ENCODE measurements around the gene SFT2D3.

Gene SFT2D3

GRCh38 chr2:127669056-127669455 is 32.2 kb upstream of the SFT2D3 start:
- Histone ChIP-seq H3K4me3 (ENCODE audit: low read depth, low read length) (no peak overlapping the region), H3K9ac (ENCODE audit: low read depth, low read length) (no peak overlapping the region), H3K27me3 (ENCODE audit: control insufficient read depth, insufficient read depth, low read length) (peaks cover 45% of the 10 kb centered on the region), H3K36me3 (ENCODE audit: control insufficient read depth, insufficient read depth, low read length) (no peaks in the 10 kb centered on the region), H3K9me3 (ENCODE audit: control insufficient read depth, insufficient read depth, low read length) (no peaks in the 10 kb centered on the region), H3K27ac (ENCODE audit: low read depth, low read length) (no peak overlapping the region), H3K4me1 (ENCODE audit: control insufficient read depth, insufficient read depth, low read length) (no peaks in the 10 kb centered on the region)

- Histone ChIP-seq H3K4me3 (ENCODE audit: low read depth, low read length) (no peak overlapping the region), H3K9ac (ENCODE audit: low read depth, low read length) (no peak overlapping the region), H3K4me1 (ENCODE audit: control insufficient read depth, insufficient read depth, low read length) (peaks cover 4% of the 10 kb centered on the region; the same call in 1 of the 2 replicates), H3K27me3 (ENCODE audit: control insufficient read depth, insufficient read depth, low read length) (peaks cover 41% of the 10 kb centered on the region), H3K36me3 (ENCODE audit: control insufficient read depth, insufficient read depth, low read length) (no peaks in the 10 kb centered on the region), H3K9me3 (ENCODE audit: control insufficient read depth, insufficient read depth, low read length) (no peaks in the 10 kb centered on the region), H3K27ac (ENCODE audit: low read depth, low read length) (no peak overlapping the region)
These were observed 31.0 kb upstream of the SFT2D3 start for GRCh38 chr2:127670055-127670956.

- Histone ChIP-seq H3K27ac (ENCODE audit: low read depth, low read length) (no peak overlapping the region), H3K36me3 (ENCODE audit: control insufficient read depth, insufficient read depth, low read length) (no peaks in the 10 kb centered on the region), H3K9ac (ENCODE audit: low read depth, low read length) (no peak overlapping the region), H3K4me1 (ENCODE audit: control insufficient read depth, insufficient read depth, low read length) (peaks cover 6% of the 10 kb centered on the region), H3K27me3 (ENCODE audit: control insufficient read depth, insufficient read depth, low read length) (peaks cover 40% of the 10 kb centered on the region), H3K9me3 (ENCODE audit: control insufficient read depth, insufficient read depth, low read length) (no peaks in the 10 kb centered on the region), H3K4me3 (ENCODE audit: low read depth, low read length) (no peak overlapping the region)
These were observed 30.4 kb upstream of the SFT2D3 start for GRCh38 chr2:127670957-127671290.

GRCh38 chr2:127671557-127672302 is 29.6 kb upstream of the SFT2D3 start:
- no peak overlapping the region for H3K27ac ChIP-seq (ENCODE audit: low read depth, low read length)
- H3K4me3 ChIP-seq (ENCODE audit: low read depth, low read length): no peak overlapping the region
- peaks cover 8% of the 10 kb centered on the region for H3K4me1 ChIP-seq (ENCODE audit: control insufficient read depth, insufficient read depth, low read length)
- peaks cover 40% of the 10 kb centered on the region for H3K27me3 ChIP-seq (ENCODE audit: control insufficient read depth, insufficient read depth, low read length)
- no peak overlapping the region for H3K9ac ChIP-seq (ENCODE audit: low read depth, low read length)
- H3K9me3 ChIP-seq (ENCODE audit: control insufficient read depth, insufficient read depth, low read length): no peaks in the 10 kb centered on the region
- no peaks in the 10 kb centered on the region for H3K36me3 ChIP-seq (ENCODE audit: control insufficient read depth, insufficient read depth, low read length)

- Histone ChIP-seq H3K9me3 (ENCODE audit: control insufficient read depth, insufficient read depth, low read length) (no peaks in the 10 kb centered on the region), H3K36me3 (ENCODE audit: control insufficient read depth, insufficient read depth, low read length) (no peaks in the 10 kb centered on the region), H3K4me1 (ENCODE audit: control insufficient read depth, insufficient read depth, low read length) (peaks cover 8% of the 10 kb centered on the region), H3K9ac (ENCODE audit: low read depth, low read length) (no peak overlapping the region), H3K4me3 (ENCODE audit: low read depth, low read length) (no peak overlapping the region), H3K27ac (ENCODE audit: low read depth, low read length) (no peak overlapping the region), H3K27me3 (ENCODE audit: control insufficient read depth, insufficient read depth, low read length) (peaks cover 47% of the 10 kb centered on the region)
These were observed 28.7 kb upstream of the SFT2D3 start for GRCh38 chr2:127672341-127673224.

GRCh38 chr2:127673291-127674069 is 27.8 kb upstream of the SFT2D3 start:
- peaks cover 56% of the 10 kb centered on the region for H3K27me3 ChIP-seq (ENCODE audit: control insufficient read depth, insufficient read depth, low read length)
- H3K36me3 ChIP-seq (ENCODE audit: control insufficient read depth, insufficient read depth, low read length): no peaks in the 10 kb centered on the region
- H3K9ac ChIP-seq (ENCODE audit: low read depth, low read length): no peak overlapping the region
- no peak overlapping the region for H3K4me3 ChIP-seq (ENCODE audit: low read depth, low read length)
- peaks cover 8% of the 10 kb centered on the region for H3K4me1 ChIP-seq (ENCODE audit: control insufficient read depth, insufficient read depth, low read length)
- H3K9me3 ChIP-seq (ENCODE audit: control insufficient read depth, insufficient read depth, low read length): no peaks in the 10 kb centered on the region
- no peak overlapping the region for H3K27ac ChIP-seq (ENCODE audit: low read depth, low read length)

GRCh38 chr2:127674241-127675209 is 26.8 kb upstream of the SFT2D3 start:
- peaks cover 56% of the 10 kb centered on the region for H3K27me3 ChIP-seq (ENCODE audit: control insufficient read depth, insufficient read depth, low read length)
- H3K9me3 ChIP-seq (ENCODE audit: control insufficient read depth, insufficient read depth, low read length): no peaks in the 10 kb centered on the region
- H3K9ac ChIP-seq (ENCODE audit: low read depth, low read length): no peak overlapping the region
- no peak overlapping the region for H3K27ac ChIP-seq (ENCODE audit: low read depth, low read length)
- H3K4me3 ChIP-seq (ENCODE audit: low read depth, low read length): peak overlapping the region; percentile 67
- H3K36me3 ChIP-seq (ENCODE audit: control insufficient read depth, insufficient read depth, low read length): no peaks in the 10 kb centered on the region
- H3K4me1 ChIP-seq (ENCODE audit: control insufficient read depth, insufficient read depth, low read length): peaks cover 8% of the 10 kb centered on the region

GRCh38 chr2:127675331-127676261 is 25.7 kb upstream of the SFT2D3 start, which contains the start of gene LIMS2:
Gene LIMS2, minus strand, starts transcription at chr2:127675530. Its CDS starts 506 bp downstream, at chr2:127675024.
- Histone ChIP-seq H3K36me3 (ENCODE audit: control insufficient read depth, insufficient read depth, low read length) (no peaks in the 10 kb centered on the region), H3K27me3 (ENCODE audit: control insufficient read depth, insufficient read depth, low read length) (peaks cover 56% of the 10 kb centered on the region), H3K9me3 (ENCODE audit: control insufficient read depth, insufficient read depth, low read length) (no peaks in the 10 kb centered on the region), H3K9ac (ENCODE audit: low read depth, low read length) (no peak within 1 kb of the TSS), H3K4me3 (ENCODE audit: low read depth, low read length) (peak within 1 kb of the TSS; percentile 68), H3K4me1 (ENCODE audit: control insufficient read depth, insufficient read depth, low read length) (peaks cover 8% of the 10 kb centered on the region), H3K27ac (ENCODE audit: low read depth, low read length) (no peak within 1 kb of the TSS)

GRCh38 chr2:127676906-127677305 is 24.4 kb upstream of the SFT2D3 start:
- Histone ChIP-seq H3K4me1 (ENCODE audit: control insufficient read depth, insufficient read depth, low read length) (peaks cover 8% of the 10 kb centered on the region), H3K27ac (ENCODE audit: low read depth, low read length) (no peak overlapping the region), H3K9ac (ENCODE audit: low read depth, low read length) (no peak overlapping the region), H3K9me3 (ENCODE audit: control insufficient read depth, insufficient read depth, low read length) (no peaks in the 10 kb centered on the region), H3K4me3 (ENCODE audit: low read depth, low read length) (no peak overlapping the region), H3K36me3 (ENCODE audit: control insufficient read depth, insufficient read depth, low read length) (no peaks in the 10 kb centered on the region), H3K27me3 (ENCODE audit: control insufficient read depth, insufficient read depth, low read length) (peaks cover 56% of the 10 kb centered on the region)

Measured in HUES48 (cell line).